Endodermal cell (in vitro differentiated cells): ENCODE data around the gene KIF18B. TPM values are rescaled to one million over a fixed set of nuclear protein-coding genes. Genes with fewer than 3 reads are reported as not detected.

Experiments
- DNase-seq: peaks from one replicate; pipeline ENCODE4 v3.0.0-alpha.2; 2017
- H3K27ac ChIP-seq: 2 replicates; pipeline ENCODE4 v1.5.1; 2013; ENCODE audit warnings: mild to moderate bottlenecking, low read depth, low read length, moderate library complexity
- H3K27me3 ChIP-seq: 2 replicates; pipeline ENCODE4 v1.6.1; 2013; ENCODE audit warnings: mild to moderate bottlenecking, low read length, moderate library complexity; ENCODE audit not compliant: insufficient read depth, control insufficient read depth, poor library complexity, severe bottlenecking
- H3K36me3 ChIP-seq: 2 replicates; pipeline ENCODE4 v1.7.0; 2013; ENCODE audit warnings: mild to moderate bottlenecking, low read length, moderate library complexity; ENCODE audit not compliant: control insufficient read depth, insufficient read depth
- H3K4me1 ChIP-seq: one replicate; pipeline ENCODE4 v1.7.0; 2013; ENCODE audit warnings: low read length; ENCODE audit not compliant: control insufficient read depth, insufficient read depth
- H3K4me3 ChIP-seq: 2 replicates; pipeline ENCODE4 v1.5.1; 2013; ENCODE audit warnings: mild to moderate bottlenecking, low read length, moderate library complexity
- H3K9ac ChIP-seq: 2 replicates; pipeline ENCODE4 v1.6.1; 2013; ENCODE audit warnings: mild to moderate bottlenecking, low read length, moderate library complexity; ENCODE audit not compliant: poor library complexity, severe bottlenecking; ENCODE audit errors: extremely low read depth
- H3K9me3 ChIP-seq: 2 replicates; pipeline ENCODE4 v1.6.1; 2013; ENCODE audit warnings: mild to moderate bottlenecking, low read length, moderate library complexity; ENCODE audit not compliant: control insufficient read depth
- H3K27ac Mint-ChIP-seq: 2 replicates; pipeline ENCODE4 v1.8.0; 2020; ENCODE audit warnings: mixed read lengths
- H3K27me3 Mint-ChIP-seq: 2 replicates; pipeline ENCODE4 v1.8.0; 2021; ENCODE audit warnings: mild to moderate bottlenecking, mixed read lengths; ENCODE audit not compliant: insufficient read depth
- H3K36me3 Mint-ChIP-seq: 2 replicates; pipeline ENCODE4 v1.8.0; 2020; ENCODE audit warnings: low read depth, mixed read lengths
- H3K4me1 Mint-ChIP-seq: 2 replicates; pipeline ENCODE4 v1.8.0; 2020; ENCODE audit warnings: mixed read lengths
- H3K4me3 Mint-ChIP-seq: 2 replicates; pipeline ENCODE4 v1.8.0; 2020; ENCODE audit warnings: mild to moderate bottlenecking, moderate library complexity, mixed read lengths
- H3K9me3 Mint-ChIP-seq: 2 replicates; pipeline ENCODE4 v1.8.0; 2020; ENCODE audit warnings: mild to moderate bottlenecking, mixed read lengths
- CTCF ChIP-seq: fragments of 200-600 bp; sonication (generic); conservative IDR thresholded peaks from 2 replicates; pipeline ENCODE4 v1.5.0; 2021; ENCODE audit warnings: antibody characterized with exemption, mild to moderate bottlenecking
- WGBS, 2 experiments: methylation state at CpG; one replicate each; pipeline versions ENCODE4 v1.1.5 to v1.1.7; 2013; ENCODE audit warnings: missing lambda C conversion rate in 2 of 2, mixed read lengths in 1 of 2; ENCODE audit not compliant: insufficient coverage in 1 of 2, insufficient read length in 1 of 2; 5-methylcytosine and 5-hydroxymethylcytosine counted together
- total RNA-seq, 2 donors: library from RNA; stranded (reverse); fragmentation: NEBNext Ultra II Directional in 1 of 2; extraction: Animal tissue kit (Norgen Biotek cat#: 25700) in 1 of 2; gene quantifications; 2 replicates in 1 of 2; 3 replicates in 1 of 2; pipeline ENCODE4 v1.2.1, GENCODE V29; 2021

Gene KIF18B
- total RNA-seq, 2 donors from 2014 or later, result 43.5 to 64.7 TPM

GRCh38 chr17:44919411-44919810 is 28.2 kb downstream of the KIF18B start:
- Histone ChIP-seq H3K27me3 (peaks cover 4% of the 10 kb centered on the region), H3K36me3 (no peaks in the 10 kb centered on the region), H3K9ac (no peak overlapping the region), H3K27ac (no peak overlapping the region), H3K4me3 (no peak overlapping the region), H3K4me1 (no peaks in the 10 kb centered on the region), H3K9me3 (no peaks in the 10 kb centered on the region)
- no peak for DNase-seq
- 71 to 78% methylated on average over 1 to 2 of the region's 2 CpGs for WGBS, 2 experiments
- H3K4me1 Mint-ChIP-seq, result peaks cover 3% of the 10 kb centered on the region
- no peaks in the 10 kb centered on the region for H3K36me3 Mint-ChIP-seq
- no peak overlapping the region for H3K27ac Mint-ChIP-seq
- no peak for TF ChIP-seq CTCF
- peaks cover 20% of the 10 kb centered on the region for H3K27me3 Mint-ChIP-seq
- H3K9me3 Mint-ChIP-seq, result no peaks in the 10 kb centered on the region
- no peak overlapping the region for H3K4me3 Mint-ChIP-seq

GRCh38 chr17:44918006-44918405 is 29.6 kb downstream of the KIF18B start:
- peaks cover 3% of the 10 kb centered on the region for H3K4me1 Mint-ChIP-seq

GRCh38 chr17:44917456-44917855 is 30.1 kb downstream of the KIF18B start:
- no peaks in the 10 kb centered on the region for H3K4me1 ChIP-seq
- no peak for TF ChIP-seq CTCF
- H3K9me3 Mint-ChIP-seq, result no peaks in the 10 kb centered on the region
- no peak overlapping the region for H3K9ac ChIP-seq
- H3K4me1 Mint-ChIP-seq, result peaks cover 3% of the 10 kb centered on the region
- H3K27me3 ChIP-seq, result peaks cover 24% of the 10 kb centered on the region
- no peak overlapping the region for H3K27ac Mint-ChIP-seq
- DNase-seq, result no peak
- no peak overlapping the region for H3K4me3 ChIP-seq
- 92 to 93% methylated on average over 6 of the region's 6 CpGs for WGBS, 2 experiments
- H3K9me3 ChIP-seq, result no peaks in the 10 kb centered on the region
- H3K36me3 Mint-ChIP-seq, result no peaks in the 10 kb centered on the region
- H3K4me3 Mint-ChIP-seq, result no peak overlapping the region
- H3K36me3 ChIP-seq, result no peaks in the 10 kb centered on the region
- peaks cover 35% of the 10 kb centered on the region for H3K27me3 Mint-ChIP-seq
- H3K27ac ChIP-seq, result no peak overlapping the region

More at GRCh38 chr17:44918006-44918405, 29.6 kb downstream of the KIF18B start:
- DNase-seq, result peak; percentile 34
- H3K4me1 ChIP-seq, result no peaks in the 10 kb centered on the region
- H3K36me3 ChIP-seq, result no peaks in the 10 kb centered on the region
- H3K9ac ChIP-seq, result no peak overlapping the region
- Mint-ChIP-seq H3K4me3 (no peak overlapping the region), H3K27ac (no peak overlapping the region), H3K9me3 (no peaks in the 10 kb centered on the region), H3K36me3 (no peaks in the 10 kb centered on the region), H3K27me3 (peaks cover 33% of the 10 kb centered on the region)
- no peak overlapping the region for H3K27ac ChIP-seq
- H3K27me3 ChIP-seq, result peaks cover 18% of the 10 kb centered on the region
- H3K4me3 ChIP-seq, result no peak overlapping the region
- no peak for TF ChIP-seq CTCF
- H3K9me3 ChIP-seq, result no peaks in the 10 kb centered on the region
- WGBS, 2 experiments, result 86 to 98% methylated on average over 1 of the region's 2 CpGs
